GM19395 (cell line): ENCODE measurements around the gene SLC7A11.
A peak's percentile ranks its signal among the peaks of the same experiment; 100 is the strongest.

Experiments used
- ATAC-seq: cut with Tn5 transposase; IDR thresholded peaks from one replicate; pipeline ENCODE4 v1.9.1; 2021; ENCODE audit warnings: mild to moderate bottlenecking, moderate library complexity; ENCODE audit not compliant: unreplicated experiment

Gene SLC7A11

DNA sequence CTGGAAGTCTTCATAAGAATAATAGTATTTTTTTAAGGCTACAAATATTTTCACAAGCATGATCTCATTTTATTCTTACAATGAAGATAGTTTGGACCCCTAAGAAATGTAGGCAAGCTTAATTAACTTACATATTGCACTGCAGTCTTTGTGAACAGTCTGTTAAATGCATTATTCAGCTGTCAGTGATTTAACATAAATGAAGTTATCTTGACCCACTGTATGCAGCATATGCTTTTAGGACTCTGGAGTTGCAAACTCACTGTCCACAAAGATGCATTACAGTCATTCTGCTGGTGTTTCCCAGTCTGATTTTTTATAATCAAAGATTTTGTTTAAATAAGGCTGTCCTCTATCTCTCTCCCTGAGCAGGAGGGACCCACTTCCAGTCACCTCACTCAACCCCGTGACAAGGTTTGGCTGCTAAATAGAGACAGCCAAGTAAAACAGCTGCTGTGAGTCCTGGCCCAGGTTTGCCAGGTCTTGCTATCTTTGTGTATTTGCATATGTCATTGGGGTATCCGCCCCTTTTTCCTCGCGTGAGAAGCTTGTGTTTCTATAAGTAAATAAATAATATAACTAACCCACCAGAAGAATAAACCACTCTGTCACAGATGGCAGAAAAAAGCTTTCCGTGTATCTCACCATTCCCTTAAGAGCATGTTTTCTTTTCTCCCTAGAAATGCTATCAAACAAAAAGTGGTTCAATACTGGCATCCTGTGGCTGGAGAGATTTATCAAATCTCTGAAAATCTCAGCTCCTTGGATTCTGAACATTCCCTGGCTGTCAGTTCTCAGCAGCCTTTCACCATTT lies 67.0 kb downstream of the SLC7A11 start:
- no peak for ATAC-seq

DNA sequence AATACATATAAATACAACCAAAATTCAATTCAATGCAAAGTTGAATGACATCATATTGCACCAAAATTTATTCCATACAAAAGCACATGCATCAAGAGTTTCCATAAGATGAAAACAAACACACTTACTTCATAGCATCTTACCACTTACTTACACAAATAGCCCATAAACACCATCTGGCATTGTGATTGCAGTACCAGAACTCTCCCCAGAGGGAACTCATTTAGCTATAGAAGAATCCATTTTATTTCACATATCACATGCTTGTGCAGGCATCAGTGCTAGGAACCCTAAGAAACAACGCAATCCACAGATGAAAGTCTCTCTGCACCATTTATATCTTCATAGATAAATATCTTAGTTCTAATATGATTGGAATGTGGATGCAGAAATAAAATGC lies 77.9 kb downstream of the SLC7A11 start:
- ATAC-seq = no peak

DNA sequence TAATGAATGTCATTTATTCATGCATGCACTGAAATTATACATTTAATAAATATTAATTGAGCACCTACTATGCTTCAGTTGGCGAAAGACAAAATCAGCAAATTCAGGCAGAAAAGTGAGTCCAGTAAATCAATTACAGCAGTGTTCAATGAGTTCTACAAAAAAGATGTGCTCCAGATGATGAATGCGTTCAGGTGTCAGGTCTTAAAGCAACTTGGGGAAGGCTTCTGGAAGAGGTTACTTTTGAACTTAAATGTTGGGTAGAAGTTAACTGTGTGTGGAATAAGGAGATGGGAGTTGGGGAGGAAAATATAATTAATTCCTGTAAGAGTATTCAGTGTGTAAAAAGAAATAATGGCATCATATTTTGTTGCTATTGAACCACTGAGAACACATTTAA lies 79.0 kb downstream of the SLC7A11 start:
- no peak for ATAC-seq

DNA sequence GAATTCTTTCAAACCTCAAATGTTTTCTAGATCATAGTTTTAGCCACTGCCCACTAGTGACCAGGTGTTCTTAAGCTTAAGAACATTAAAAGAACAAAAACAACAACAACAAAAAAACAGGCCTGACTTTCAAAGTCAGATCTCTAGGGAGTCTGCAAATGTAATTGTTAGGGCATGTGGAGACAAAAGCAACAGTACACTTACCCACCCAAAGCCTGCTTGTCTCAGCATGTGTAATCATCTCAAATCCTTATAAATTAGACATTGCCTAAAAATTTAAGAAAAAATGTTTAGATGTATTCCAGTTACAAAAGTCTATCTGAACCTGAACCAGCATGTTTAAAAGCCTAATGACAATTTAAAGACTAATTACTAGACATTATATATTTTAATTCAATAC lies 79.9 kb downstream of the SLC7A11 start:
- ATAC-seq = no peak

GRCh38 chr4:138161351-138161750 lies 80.8 kb downstream of the SLC7A11 start:
- no peak for ATAC-seq

- no peak for ATAC-seq
Measured at GRCh38 chr4:138158746-138159297, 83.3 kb downstream of the SLC7A11 start.

- ATAC-seq = no peak
Measured at GRCh38 chr4:138140879-138141278, 101.3 kb downstream of the SLC7A11 start.

GRCh38 chr4:138138774-138139173 lies 103.4 kb downstream of the SLC7A11 start:
- no peak for ATAC-seq

GRCh38 chr4:138135610-138136009 lies 106.5 kb downstream of the SLC7A11 start:
- ATAC-seq = no peak

DNA sequence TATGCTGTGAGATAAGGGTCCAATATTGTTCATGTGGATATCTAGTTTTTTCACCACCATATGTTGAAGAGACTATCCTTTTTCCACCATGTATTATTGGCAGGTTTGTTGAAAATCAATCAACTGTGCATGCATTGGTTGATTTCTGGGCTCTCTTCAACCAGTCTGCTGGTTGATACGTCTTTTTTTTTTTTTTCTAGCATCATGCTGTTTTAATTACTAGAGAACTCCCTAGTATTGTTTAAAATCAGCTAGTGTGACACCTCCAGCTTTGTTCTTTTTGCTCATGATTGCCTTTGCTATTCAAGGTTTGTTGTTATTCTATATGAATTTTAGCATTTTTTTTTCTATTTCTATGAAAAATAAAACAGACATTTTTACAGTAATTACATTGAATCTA lies 123.9 kb downstream of the SLC7A11 start:
- no peak for ATAC-seq

- ATAC-seq = no peak
Measured at GRCh38 chr4:138115053-138115452, 127.1 kb downstream of the SLC7A11 start.

DNA sequence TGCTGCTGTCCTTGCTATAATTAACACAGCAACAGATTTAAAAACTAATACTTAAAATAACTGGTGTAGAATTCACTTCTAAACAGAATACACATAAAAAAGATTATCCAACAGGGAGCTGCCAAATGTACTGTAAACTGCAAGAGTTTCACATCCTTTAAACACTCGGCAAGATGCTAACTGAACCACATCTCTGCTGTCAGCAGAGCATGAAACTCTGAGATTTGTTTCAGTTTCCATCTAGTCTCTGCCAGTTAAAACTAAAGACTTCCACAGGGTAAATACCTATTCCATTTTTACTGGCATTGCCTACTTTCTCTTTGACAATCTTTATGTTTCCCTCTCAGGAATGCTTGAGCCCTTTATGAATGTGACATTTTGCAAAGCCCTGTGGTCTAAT lies 127.7 kb downstream of the SLC7A11 start:
- peak; percentile 100 for ATAC-seq
